Measurements from ENCODE around the gene ARHGAP18.
"Not testable (repeated sequence)": the region's sequence is repeated elsewhere in the genome, so short reads cannot be mapped to it uniquely, and the experiment has no call there.

The ARHGAP18 gene

GRCh38 chr6:129583866-129584265 is 126.1 kb downstream of the ARHGAP18 start:
- no peak for DNase-seq (ENCODE audit: low read depth in 2 of 2)

GRCh38 chr6:129578315-129578714 is 131.7 kb downstream of the ARHGAP18 start:
- no peak for DNase-seq (ENCODE audit: low read depth in 2 of 2)

- DNase-seq (ENCODE audit: low read depth in 2 of 2): no peak
These were observed 132.3 kb downstream of the ARHGAP18 start for GRCh38 chr6:129577691-129578090.

- no peak for DNase-seq (ENCODE audit: low read depth in 2 of 2)
These were observed 133.5 kb downstream of the ARHGAP18 start for GRCh38 chr6:129576456-129576855.

GRCh38 chr6:129575378-129576118 is 134.4 kb downstream of the ARHGAP18 start:
- no peak for DNase-seq (ENCODE audit: low read depth in 2 of 2)

- DNase-seq (ENCODE audit: low read depth in 2 of 2): not testable (repeated sequence)
These were observed 135.4 kb downstream of the ARHGAP18 start for GRCh38 chr6:129574605-129575004.

- DNase-seq (ENCODE audit: low read depth in 2 of 2): not testable (repeated sequence)
These were observed 139.0 kb downstream of the ARHGAP18 start for GRCh38 chr6:129570929-129571328.

GRCh38 chr6:129568015-129568414 is 142.0 kb downstream of the ARHGAP18 start:
- no peak for DNase-seq (ENCODE audit: low read depth in 2 of 2)

- no peak for DNase-seq (ENCODE audit: low read depth in 2 of 2)
These were observed 142.6 kb downstream of the ARHGAP18 start for GRCh38 chr6:129567374-129567773.

GRCh38 chr6:129565811-129566210 is 144.2 kb downstream of the ARHGAP18 start:
- DNase-seq (ENCODE audit: low read depth in 2 of 2): no peak

- DNase-seq (ENCODE audit: low read depth in 2 of 2): no peak
These were observed 144.6 kb downstream of the ARHGAP18 start for GRCh38 chr6:129565366-129565765.

- no peak for DNase-seq (ENCODE audit: low read depth in 2 of 2)
These were observed 151.7 kb downstream of the ARHGAP18 start for GRCh38 chr6:129558248-129558647.

GRCh38 chr6:129555206-129555832 is 154.7 kb downstream of the ARHGAP18 start:
- no peak for DNase-seq (ENCODE audit: low read depth in 2 of 2)

GRCh38 chr6:129552413-129552812 is 157.6 kb downstream of the ARHGAP18 start:
- no peak for DNase-seq (ENCODE audit: low read depth in 2 of 2)

GRCh38 chr6:129551486-129551885 is 158.5 kb downstream of the ARHGAP18 start:
- DNase-seq (ENCODE audit: low read depth in 2 of 2): no peak

- DNase-seq (ENCODE audit: low read depth in 2 of 2): no peak
These were observed 163.3 kb downstream of the ARHGAP18 start for GRCh38 chr6:129546702-129547101.

- DNase-seq (ENCODE audit: low read depth in 2 of 2): no peak
These were observed 164.9 kb downstream of the ARHGAP18 start for GRCh38 chr6:129544892-129545612.

GRCh38 chr6:129543981-129544380 is 166.0 kb downstream of the ARHGAP18 start:
- no peak for DNase-seq (ENCODE audit: low read depth in 2 of 2)

- no peak for DNase-seq (ENCODE audit: low read depth in 2 of 2)
These were observed 167.3 kb downstream of the ARHGAP18 start for GRCh38 chr6:129542705-129543104.

GRCh38 chr6:129539032-129539431 is 170.9 kb downstream of the ARHGAP18 start:
- DNase-seq (ENCODE audit: low read depth in 2 of 2): no peak

GRCh38 chr6:129536271-129536670 is 173.7 kb downstream of the ARHGAP18 start:
- no peak for DNase-seq (ENCODE audit: low read depth in 2 of 2)

GRCh38 chr6:129534926-129535325 is 175.1 kb downstream of the ARHGAP18 start:
- no peak for DNase-seq (ENCODE audit: low read depth in 2 of 2)

Measured in stimulated activated CD8-positive, alpha-beta memory T cell treated with anti-CD3 and anti-CD28 coated beads, Interleukin-7, amount 100 ng/mL, for 4 hours (primary cell).